ENCODE measurements around the gene EPPIN.

DNA sequence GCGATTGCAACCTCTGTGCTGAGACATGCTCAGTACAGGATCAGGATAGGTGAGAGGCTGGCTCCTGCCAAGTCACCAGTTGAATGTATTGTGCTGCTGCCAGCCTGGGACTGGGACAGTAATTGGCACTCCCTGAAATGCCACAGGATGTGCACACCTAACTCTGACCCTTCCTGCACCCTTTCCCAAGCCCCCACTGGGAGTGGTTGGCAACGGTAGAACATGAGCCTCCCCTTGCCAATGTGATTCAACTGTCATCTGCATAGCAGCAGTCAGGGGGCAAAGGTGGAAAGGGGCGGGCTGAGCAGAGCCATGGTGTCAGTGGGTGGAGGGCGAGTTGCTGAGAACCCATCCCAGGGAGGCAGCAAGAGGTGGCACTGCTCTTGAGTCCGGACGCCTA is 47.2 kb downstream of the EPPIN start:
- TF ChIP-seq CTCF (IDR thresholded peaks at IDR 0.05) (no peak), POLR2A (IDR thresholded peaks at IDR 0.05) (no peak)

Data from prostate gland (tissue), 2 donors.